ENCODE data around the gene CCDC116. TPM values are rescaled to one million over a fixed set of nuclear protein-coding genes. Genes with fewer than 3 reads are reported as not detected.

Gene CCDC116
- total RNA-seq, 4 donors from 2014 or later, result 0.20 to 0.22 TPM; not detected in 2

- TF ChIP-seq POLR2A (IDR thresholded peaks at IDR 0.05), result no peak
- no peak for TF ChIP-seq CTCF (IDR thresholded peaks at IDR 0.05 in 4 of 5, conservative IDR thresholded peaks at IDR 0.05 in 1 of 5)
- H3K27ac ChIP-seq, result no peak overlapping the region
- intact Hi-C loops (cut with DNase I; ENCODE audit: low total_unique reads) (no loop called here), in situ Hi-C loops (cut with MboI; ENCODE audit: low sequenced_read_pairs in 4 of 4) (no loop called here)
- peaks cover 0 to 42% of the 10 kb centered on the region in 2 donors for H3K36me3 ChIP-seq
- no peaks in the 10 kb centered on the region for H3K9me3 ChIP-seq
- DNase-seq (no peak), ATAC-seq (no peak)
- H3K4me3 ChIP-seq, result no peak overlapping the region
- H3K4me1 ChIP-seq, result no peaks in the 10 kb centered on the region
- no peaks in the 10 kb centered on the region for H3K27me3 ChIP-seq
Measured at GRCh38 chr22:21680830-21681565, 48.4 kb downstream of the CCDC116 start.

- Histone ChIP-seq H3K27ac (no peak overlapping the region), H3K9me3 (no peaks in the 10 kb centered on the region), H3K36me3 (peaks cover 0 to 49% of the 10 kb centered on the region in 2 donors), H3K4me1 (no peaks in the 10 kb centered on the region), H3K27me3 (no peaks in the 10 kb centered on the region), H3K4me3 (no peak overlapping the region)
- DNase-seq, result no peak
- in situ Hi-C loops (cut with MboI; ENCODE audit: low sequenced_read_pairs in 4 of 4), result no loop called here
- no peak for ATAC-seq
- intact Hi-C loops (cut with DNase I; ENCODE audit: low total_unique reads), result no loop called here
- TF ChIP-seq POLR2A (IDR thresholded peaks at IDR 0.05), result no peak
Measured at GRCh38 chr22:21681566-21682370, 49.2 kb downstream of the CCDC116 start.

GRCh38 chr22:21682385-21683175 is 50.0 kb downstream of the CCDC116 start:
- no peaks in the 10 kb centered on the region for H3K9me3 ChIP-seq
- intact Hi-C loops (cut with DNase I; ENCODE audit: low total_unique reads) (no loop called here), in situ Hi-C loops (cut with MboI; ENCODE audit: low sequenced_read_pairs in 4 of 4) (no loop called here)
- H3K27ac ChIP-seq, result no peak overlapping the region
- H3K36me3 ChIP-seq, result peaks cover 0 to 57% of the 10 kb centered on the region in 2 donors
- DNase-seq (no peak), ATAC-seq (no peak)
- H3K4me3 ChIP-seq, result no peak overlapping the region
- TF ChIP-seq POLR2A (IDR thresholded peaks at IDR 0.05), result no peak
- TF ChIP-seq CTCF (IDR thresholded peaks at IDR 0.05 in 4 of 5, conservative IDR thresholded peaks at IDR 0.05 in 1 of 5), result no peak
- H3K4me1 ChIP-seq, result no peaks in the 10 kb centered on the region
- no peaks in the 10 kb centered on the region for H3K27me3 ChIP-seq

GRCh38 chr22:21683401-21683811 is 50.8 kb downstream of the CCDC116 start:
- intact Hi-C loops (cut with DNase I; ENCODE audit: low total_unique reads) (no loop called here), in situ Hi-C loops (cut with MboI; ENCODE audit: low sequenced_read_pairs in 4 of 4) (no loop called here)
- no peak overlapping the region for H3K4me3 ChIP-seq
- no peak overlapping the region for H3K27ac ChIP-seq
- no peaks in the 10 kb centered on the region for H3K9me3 ChIP-seq
- ATAC-seq (no peak), DNase-seq (no peak)
- no peaks in the 10 kb centered on the region for H3K4me1 ChIP-seq
- H3K36me3 ChIP-seq, result peaks cover 0 to 65% of the 10 kb centered on the region in 2 donors
- no peak for TF ChIP-seq POLR2A (IDR thresholded peaks at IDR 0.05)
- TF ChIP-seq CTCF (IDR thresholded peaks at IDR 0.05 in 4 of 5, conservative IDR thresholded peaks at IDR 0.05 in 1 of 5), result no peak
- H3K27me3 ChIP-seq, result no peaks in the 10 kb centered on the region

All from gastrocnemius medialis (tissue), 4 donors.